H1 (cell line): ENCODE results near the gene PIP4K2C. TPM values are rescaled to one million over a fixed set of nuclear protein-coding genes. Genes with fewer than 3 reads are reported as not detected.

Experiments
- CTCF ChIA-PET: fragments of 300-600 bp; sonication (Branson Sonifier 250); formaldehyde crosslinking; loops from one replicate; lab custom pipeline; 2021; ENCODE audit not compliant: partially characterized antibody; lab: Charles Lee
- POLR2A ChIA-PET: fragments of 300-600 bp; sonication (Branson Sonifier 250); formaldehyde crosslinking; loops from one replicate; lab custom pipeline; 2021; ENCODE audit warnings: inconsistent platforms; ENCODE audit not compliant: partially characterized antibody; lab: Charles Lee
- DNase-seq, 2 experiments: peaks; one replicate each; pipeline versions ENCODE4 v3.0.0 to v3.0.0-alpha.2; 2010 to 2022; ENCODE audit warnings: low spot score in 2 of 2, low read depth in 1 of 2, mixed read lengths in 1 of 2
- FAIRE-seq: peaks from 2 replicates; lab custom pipeline; 2011; peaks lifted over from hg19 to GRCh38; lab: Jason Lieb, UNC
- H2AFZ ChIP-seq: 2 replicates; pipeline ENCODE4 v1.8.1; 2012; ENCODE audit warnings: low read length, inconsistent platforms
- H2AK5ac ChIP-seq: 2 replicates; pipeline ENCODE4 v1.6.1; 2013; ENCODE audit warnings: low read depth, low read length
- H2BK120ac ChIP-seq: replicated peaks from 2 replicates; pipeline ENCODE3; 2013; ENCODE audit warnings: low read depth, low read length, inconsistent platforms
- H2BK12ac ChIP-seq: 2 replicates; pipeline ENCODE4 v1.6.1; 2013; ENCODE audit warnings: low read depth, low read length
- H2BK15ac ChIP-seq: 2 replicates; pipeline ENCODE4 v1.6.1; 2013; ENCODE audit warnings: low read length
- H2BK20ac ChIP-seq: 2 replicates; pipeline ENCODE4 v1.6.1; 2013; ENCODE audit warnings: low read length
- H2BK5ac ChIP-seq: 2 replicates; pipeline ENCODE4 v1.6.1; 2013; ENCODE audit warnings: low read depth, low read length
- H3K14ac ChIP-seq: 2 replicates; pipeline ENCODE4 v1.6.1; 2013; ENCODE audit warnings: inconsistent platforms; ENCODE audit not compliant: insufficient read length
- H3K18ac ChIP-seq: 2 replicates; pipeline ENCODE4 v1.6.1; 2013; ENCODE audit warnings: low read length; ENCODE audit errors: extremely low read depth
- H3K23ac ChIP-seq: 2 replicates; pipeline ENCODE4 v1.6.1; 2013; ENCODE audit warnings: inconsistent platforms; ENCODE audit not compliant: insufficient read length
- H3K23me2 ChIP-seq: 2 replicates; pipeline ENCODE4 v1.6.1; 2013; ENCODE audit warnings: low read depth, low read length
- H3K27ac ChIP-seq: 2 replicates; pipeline ENCODE4 v1.6.1; 2011; ENCODE audit warnings: low read depth, low read length, inconsistent platforms
- H3K27me3 ChIP-seq, 4 experiments: replicated peaks in 1 of 4; 1 replicate in 1 of 4; 2 replicates in 3 of 4; pipeline versions ENCODE4 v1.6.1 to v1.8.1; 2011 to 2013; ENCODE audit warnings: low read length in 3 of 4, mild to moderate bottlenecking in 3 of 4, inconsistent platforms in 2 of 4, mixed read lengths in 2 of 4, moderate library complexity in 1 of 4; ENCODE audit not compliant: control insufficient read depth in 3 of 4, insufficient read depth in 3 of 4; ENCODE audit errors: extremely low read depth in 1 of 4
- H3K36me3 ChIP-seq, 4 experiments: 2 replicates each; pipeline versions ENCODE4 v1.6.1 to v1.8.1; 2011 to 2013; ENCODE audit warnings: mild to moderate bottlenecking in 4 of 4, low read length in 3 of 4, moderate library complexity in 2 of 4, control low read depth in 1 of 4, inconsistent platforms in 1 of 4; ENCODE audit not compliant: insufficient read depth in 4 of 4, control insufficient read depth in 2 of 4
- H3K4ac ChIP-seq: replicated peaks from 2 replicates; pipeline ENCODE3; 2013; ENCODE audit warnings: low read length, low read depth, mixed read lengths, inconsistent platforms; ENCODE audit not compliant: insufficient read length
- H3K4me1 ChIP-seq, 4 experiments: replicated peaks in 1 of 4; 1 replicate in 1 of 4; 2 replicates in 3 of 4; pipeline versions ENCODE4 v1.6.1 to v1.8.1; 2011 to 2013; ENCODE audit warnings: low read length in 3 of 4, inconsistent platforms in 2 of 4, mixed read lengths in 1 of 4; ENCODE audit not compliant: insufficient read depth in 4 of 4, control insufficient read depth in 3 of 4
- H3K4me2 ChIP-seq, 2 experiments: 2 replicates each; pipeline versions ENCODE4 v1.6.1 to v1.8.1; 2011 to 2013; ENCODE audit warnings: low read depth in 2 of 2, low read length in 2 of 2, control low read depth in 1 of 2, inconsistent platforms in 1 of 2, mild to moderate bottlenecking in 1 of 2; ENCODE audit not compliant: insufficient read depth in 1 of 2
- H3K4me3 ChIP-seq, 4 experiments: fragments of 200-600, 300-600 bp in 1 of 4; sonication (generic), shearing (Covaris generic), sonication (Bioruptor Twin) in 1 of 4; 2 replicates each; pipeline versions ENCODE4 v1.5.1 to v1.8.1; 2011 to 2016; ENCODE audit warnings: low read length in 4 of 4, low read depth in 3 of 4, control low read depth in 2 of 4, inconsistent platforms in 2 of 4, mild to moderate bottlenecking in 2 of 4, mixed read lengths in 1 of 4, moderate library complexity in 1 of 4; ENCODE audit not compliant: insufficient read depth in 2 of 4; ENCODE audit errors: extremely low read depth in 1 of 4
- H3K56ac ChIP-seq: replicated peaks from 2 replicates; pipeline ENCODE3; 2013; ENCODE audit warnings: low read depth, mild to moderate bottlenecking, mixed read lengths, low read length, inconsistent platforms; ENCODE audit not compliant: insufficient read length
- H3K79me1 ChIP-seq: 2 replicates; pipeline ENCODE4 v1.6.1; 2013; ENCODE audit warnings: low read depth, low read length, control low read depth
- H3K79me2 ChIP-seq, 2 experiments: 2 replicates each; pipeline versions ENCODE4 v1.6.1 to v1.8.1; 2012 to 2013; ENCODE audit warnings: low read length in 2 of 2, mild to moderate bottlenecking in 2 of 2, inconsistent platforms in 1 of 2; ENCODE audit not compliant: insufficient read depth in 2 of 2, control insufficient read depth in 1 of 2
- H3K9ac ChIP-seq, 4 experiments: replicated peaks in 1 of 4; 1 replicate in 1 of 4; 2 replicates in 3 of 4; pipeline versions ENCODE4 v1.6.1 to v1.8.1; 2011 to 2013; ENCODE audit warnings: low read depth in 3 of 4, low read length in 3 of 4, control low read depth in 2 of 4, mild to moderate bottlenecking in 2 of 4, moderate library complexity in 2 of 4, inconsistent platforms in 1 of 4; ENCODE audit errors: extremely low read depth in 1 of 4
- H3K9me3 ChIP-seq, 2 experiments: 2 replicates each; pipeline versions ENCODE4 v1.6.1 to v1.8.1; 2012 to 2013; ENCODE audit warnings: mild to moderate bottlenecking in 2 of 2, moderate library complexity in 2 of 2, control low read depth in 1 of 2, inconsistent platforms in 1 of 2, low read depth in 1 of 2, low read length in 1 of 2, mixed read lengths in 1 of 2; ENCODE audit not compliant: insufficient read depth in 2 of 2
- H4K20me1 ChIP-seq, 2 experiments: replicated peaks in 1 of 2; 2 replicates each; pipeline versions ENCODE3 to v1.8.1; 2011 to 2013; ENCODE audit warnings: inconsistent platforms in 2 of 2, low read length in 2 of 2, mild to moderate bottlenecking in 1 of 2; ENCODE audit not compliant: insufficient read depth in 2 of 2, control insufficient read depth in 1 of 2
- H4K5ac ChIP-seq: 2 replicates; pipeline ENCODE4 v1.6.1; 2013; ENCODE audit warnings: low read length, low read depth, mixed read lengths, inconsistent platforms; ENCODE audit not compliant: insufficient read length
- H4K8ac ChIP-seq: 2 replicates; pipeline ENCODE4 v1.8.0; 2013; ENCODE audit warnings: mild to moderate bottlenecking, moderate library complexity, low read length, inconsistent platforms; ENCODE audit not compliant: insufficient read depth; ENCODE audit errors: extremely low read depth
- H4K91ac ChIP-seq: replicated peaks from 2 replicates; pipeline ENCODE3; 2013; ENCODE audit warnings: low read length, mixed read lengths, inconsistent platforms; ENCODE audit not compliant: insufficient read length
- CEBPB ChIP-seq: IDR thresholded peaks from 2 replicates; pipeline ENCODE4 v1.6.1; 2012; ENCODE audit warnings: low read depth, low read length
- CHD2 ChIP-seq: IDR thresholded peaks from 2 replicates; pipeline ENCODE4 v1.6.1; 2012; ENCODE audit warnings: low read length, improper control_type of control experiment
- CTBP2 ChIP-seq: IDR thresholded peaks from 2 replicates; pipeline ENCODE4 v1.7.0; 2011; ENCODE audit warnings: borderline replicate concordance, mild to moderate bottlenecking, moderate library complexity, mixed read lengths, low read length; ENCODE audit not compliant: insufficient read depth, insufficient read length
- EGR1 ChIP-seq: IDR thresholded peaks from 2 replicates; pipeline ENCODE4 v1.6.1; 2011; ENCODE audit warnings: low read depth, low read length, borderline replicate concordance
- GABPA ChIP-seq: IDR thresholded peaks from 2 replicates; pipeline ENCODE4 v1.6.1; 2011; ENCODE audit warnings: mild to moderate bottlenecking, low read length, moderate library complexity, borderline replicate concordance; ENCODE audit not compliant: insufficient read depth
- POU5F1 ChIP-seq: IDR thresholded peaks from 2 replicates; pipeline ENCODE4 v1.6.1; 2011; ENCODE audit warnings: low read depth, mild to moderate bottlenecking, low read length, moderate library complexity
- RBBP5 ChIP-seq: IDR thresholded peaks from 2 replicates; pipeline ENCODE4 v1.7.1; 2012; ENCODE audit warnings: low read depth, mild to moderate bottlenecking, inconsistent platforms, low read length, moderate library complexity, borderline replicate concordance
- RNF2 ChIP-seq: fragments of 200-900, 300-1000 bp; sonication (generic); IDR thresholded peaks from 2 replicates; pipeline ENCODE4 v1.7.1; 2016; ENCODE audit warnings: borderline replicate concordance, low read depth, mild to moderate bottlenecking, antibody characterized with exemption, low read length; ENCODE audit not compliant: poor library complexity, severe bottlenecking; ENCODE audit errors: missing control alignments
- SIN3A ChIP-seq, 2 experiments: IDR thresholded peaks in 1 of 2; conservative IDR thresholded peaks in 1 of 2; 2 replicates each; pipeline ENCODE4 v1.6.1; 2011 to 2012; ENCODE audit warnings: low read length in 2 of 2, improper control_type of control experiment in 1 of 2, low read depth in 1 of 2, mild to moderate bottlenecking in 1 of 2
- TAF1 ChIP-seq: IDR thresholded peaks from 2 replicates; pipeline ENCODE4 v1.6.1; 2011; ENCODE audit warnings: mild to moderate bottlenecking, low read depth, low read length
- ZNF274 ChIP-seq: IDR thresholded peaks from 2 replicates; pipeline ENCODE4 v1.7.0; 2012; ENCODE audit warnings: low read length, borderline replicate concordance; ENCODE audit errors: extremely low read depth
- WGBS, 2 experiments: shearing (Covaris generic) in 1 of 2; methylation state at CpG; one replicate each; pipeline versions ENCODE4 v1.1.6 to v1.1.7; 2013 to 2015; ENCODE audit warnings: low lambda C conversion rate in 2 of 2, mixed read lengths in 2 of 2, inconsistent platforms in 1 of 2, low coverage in 1 of 2, missing lambda C conversion rate in 1 of 2; ENCODE audit not compliant: insufficient replicate concordance in 2 of 2, insufficient coverage in 1 of 2, insufficient read length in 1 of 2; ENCODE audit errors: extremely low coverage in 1 of 2, missing lambda C conversion rate in 1 of 2; 5-methylcytosine and 5-hydroxymethylcytosine counted together
- polyA plus RNA-seq, 7 experiments: library from polyadenylated mRNA; depleted of rRNA in 3 of 7; stranded (reverse) in 5 of 7; unstranded in 2 of 7; fragments of >200 nt in 5 of 7; fragments of 200-250 nt in 2 of 7; gene quantifications; 1 replicate in 5 of 7; 2 replicates in 1 of 7; 4 replicates in 1 of 7; pipeline versions ENCODE4 v1.2.1 to v1.2.3, GENCODE V29; 2011 to 2013; ENCODE audit warnings: missing spikeins in 2 of 7, mixed read lengths in 2 of 7
- total RNA-seq: library from RNA; stranded (reverse); fragmentation: NEBNext Ultra II Directional; extraction: Animal tissue kit (Norgen Biotek cat#: 25700); gene quantifications from 2 replicates; pipeline ENCODE4 v1.2.1, GENCODE V29; 2021

Gene PIP4K2C
- total and polyA plus RNA-seq, 2 of the 8 experiments (the other 6 are each of a cell fraction or from before 2014, with no cell fraction given) = 25.0 to 27.1 TPM

GRCh38 chr12:57612711-57613426 lies 21.9 kb downstream of the PIP4K2C start:
- no peak overlapping the region for H4K8ac ChIP-seq
- H3K56ac ChIP-seq = no peak overlapping the region
- no peak overlapping the region for H4K5ac ChIP-seq
- H3K36me3 ChIP-seq = peaks cover 0 to 4% (median 0%) of the 10 kb centered on the region in 4 experiments; a peak in 2 of 8 replicates
- 85% methylated on average over 10 of the region's 10 CpGs; no CpG with 5 or more reads in 1 of the 2 experiments for WGBS, 2 experiments
- peaks cover 0 to 6% of the 10 kb centered on the region in 2 experiments for H4K20me1 ChIP-seq
- H3K4me3 ChIP-seq = peak overlapping the region in 1 of 4 experiments; percentile 73; a peak in 1 of 8 replicates
- peak overlapping the region; percentile 24; the same call in 1 of the 2 replicates for H2AK5ac ChIP-seq
- H3K4ac ChIP-seq = peak overlapping the region; percentile 35
- no peak overlapping the region for H2BK5ac ChIP-seq
- H3K27me3 ChIP-seq = peaks cover 8 to 74% (median 62%) of the 10 kb centered on the region in 4 experiments
- no peak overlapping the region; the same call in 1 of the 2 replicates for H2BK15ac ChIP-seq
- no peak overlapping the region for H3K23ac ChIP-seq
- CTCF ChIA-PET = interaction anchor here (0.9 to 12.5 kb wide), 7 partner anchors 8 to 129 kb away, joined by 3 to 124 read pairs (median 5); partner anchors contain the start of gene B4GALNT1
- no peaks in the 10 kb centered on the region for H3K79me1 ChIP-seq
- POLR2A ChIA-PET = interaction anchor here (0.6 to 6.8 kb wide), 9 partner anchors 7 to 164 kb away, joined by 3 to 45 read pairs (median 3); partner anchors contain the start of genes DDIT3 and TSPAN31
- no peak overlapping the region for H3K9ac ChIP-seq
- DNase-seq = no peak
- no peak overlapping the region; the same call in 1 of the 2 replicates for H3K18ac ChIP-seq
- H2BK20ac ChIP-seq = no peak overlapping the region
- H2BK120ac ChIP-seq = no peak overlapping the region
- peak overlapping the region in 1 of 2 experiments; percentile 97; a peak in 1 of 4 replicates for H3K4me2 ChIP-seq
- no peak overlapping the region for H3K14ac ChIP-seq
- H3K23me2 ChIP-seq = peaks cover 19% of the 10 kb centered on the region; the same call in 1 of the 2 replicates
- H4K91ac ChIP-seq = no peak overlapping the region
- peak overlapping the region; percentile 75; the same call in 1 of the 2 replicates for H2BK12ac ChIP-seq
- H3K79me2 ChIP-seq = no peaks in the 10 kb centered on the region
- H2AFZ ChIP-seq = no peak overlapping the region
- H3K4me1 ChIP-seq = peaks cover 8 to 17% (median 12%) of the 10 kb centered on the region in 4 experiments
- no peaks in the 10 kb centered on the region for H3K9me3 ChIP-seq
- no peak for FAIRE-seq
- H3K27ac ChIP-seq = no peak overlapping the region
- TF ChIP-seq SIN3A (conservative IDR thresholded peaks at IDR 0.05 in 1 of 2, IDR thresholded peaks at IDR 0.05 in 1 of 2; ENCODE audit: low read depth in 1 of 2, low read length in 2 of 2) (no peak), GABPA (no peak), POU5F1 (no peak), CEBPB (no peak), RNF2 (no peak), TAF1 (no peak), RBBP5 (no peak), CHD2 (no peak), ZNF274 (no peak), EGR1 (no peak), CTBP2 (no peak)
